Natural killer cell (primary cell): ENCODE measurements around the gene SLCO2A1. TPM values are rescaled to one million over a fixed set of nuclear protein-coding genes. Genes with fewer than 3 reads are reported as not detected.

Experiments used
- ATAC-seq, 3 donors: fragments of 150-1000 bp in 2 of 3; fragments of 200-7000 bp in 1 of 3; cut with Tn5 transposase; 1 replicate in 1 of 3; 2 replicates in 2 of 3; pipeline ENCODE4 v1.10.0; 2021; ENCODE audit warnings: mild to moderate bottlenecking in 2 of 3, moderate library complexity in 2 of 3
- DNase-seq, 2 donors: peaks; one replicate each; pipeline versions ENCODE4 v3.0.0 to v3.0.0-alpha.2; 2013 to 2021; ENCODE audit warnings: mixed read lengths in 1 of 2
- H3K27ac ChIP-seq: one replicate; pipeline ENCODE4 v1.5.1; 2013; ENCODE audit warnings: mild to moderate bottlenecking, low read length
- H3K27me3 ChIP-seq: one replicate; pipeline ENCODE4 v1.6.1; 2013; ENCODE audit warnings: low read length; ENCODE audit not compliant: control insufficient read depth, insufficient read depth
- H3K36me3 ChIP-seq: one replicate; pipeline ENCODE4 v1.6.1; 2013; ENCODE audit warnings: low read length; ENCODE audit not compliant: control insufficient read depth, insufficient read depth
- H3K4me1 ChIP-seq: one replicate; pipeline ENCODE4 v1.6.1; 2013; ENCODE audit warnings: low read length; ENCODE audit not compliant: control insufficient read depth, insufficient read depth
- H3K4me3 ChIP-seq: one replicate; pipeline ENCODE4 v1.5.1; 2013; ENCODE audit warnings: low read length
- H3K9me3 ChIP-seq: one replicate; pipeline ENCODE4 v1.6.1; 2013; ENCODE audit warnings: low read length; ENCODE audit not compliant: control insufficient read depth, insufficient read depth
- H3K27ac Mint-ChIP-seq, 2 donors: one replicate each; pipeline ENCODE4 v1.8.0; 2022; ENCODE audit warnings: mild to moderate bottlenecking in 2 of 2, mixed read lengths in 2 of 2, moderate library complexity in 1 of 2
- H3K27me3 Mint-ChIP-seq, 2 donors: one replicate each; pipeline ENCODE4 v1.8.0; 2022; ENCODE audit warnings: low read depth in 2 of 2, mixed read lengths in 2 of 2
- H3K36me3 Mint-ChIP-seq: one replicate; pipeline ENCODE4 v1.8.0; 2022; ENCODE audit warnings: mixed read lengths
- H3K4me1 Mint-ChIP-seq, 2 donors: one replicate each; pipeline ENCODE4 v1.8.0; 2022; ENCODE audit warnings: mixed read lengths in 2 of 2
- H3K4me3 Mint-ChIP-seq: one replicate; pipeline ENCODE4 v1.8.0; 2022; ENCODE audit warnings: mild to moderate bottlenecking, moderate library complexity, mixed read lengths
- H3K9me3 Mint-ChIP-seq, 2 donors: one replicate each; pipeline ENCODE4 v1.8.0; 2022; ENCODE audit warnings: mixed read lengths in 2 of 2
- WGBS: methylation state at CpG from one replicate; pipeline ENCODE4 v1.1.7; 2013; ENCODE audit warnings: missing lambda C conversion rate; ENCODE audit not compliant: insufficient coverage; 5-methylcytosine and 5-hydroxymethylcytosine counted together
- intact Hi-C: fragments of 100-400 bp; cut with micrococcal nuclease; formaldehyde crosslinking; loops from one replicate; pipeline ENCODE4 v1.14.2; 2022
- total RNA-seq, 4 donors: library from RNA; stranded (reverse); fragments of 120-200 nt in 1 of 4; gene quantifications; one replicate each; pipeline versions ENCODE4 v1.2.3 to v1.2.4, GENCODE V29; 2013 to 2022
- TF ChIP-seq, protein P1 (sequence below): fragments of 200-600 bp; IDR thresholded peaks from one replicate; pipeline ENCODE4 v1.8.0; 2022; ENCODE audit warnings: antibody characterized with exemption

The SLCO2A1 gene
- total RNA-seq, 3 donors from 2014 or later (not counting 1 experiment from before 2014, with no cell fraction given), result not detected

DNA sequence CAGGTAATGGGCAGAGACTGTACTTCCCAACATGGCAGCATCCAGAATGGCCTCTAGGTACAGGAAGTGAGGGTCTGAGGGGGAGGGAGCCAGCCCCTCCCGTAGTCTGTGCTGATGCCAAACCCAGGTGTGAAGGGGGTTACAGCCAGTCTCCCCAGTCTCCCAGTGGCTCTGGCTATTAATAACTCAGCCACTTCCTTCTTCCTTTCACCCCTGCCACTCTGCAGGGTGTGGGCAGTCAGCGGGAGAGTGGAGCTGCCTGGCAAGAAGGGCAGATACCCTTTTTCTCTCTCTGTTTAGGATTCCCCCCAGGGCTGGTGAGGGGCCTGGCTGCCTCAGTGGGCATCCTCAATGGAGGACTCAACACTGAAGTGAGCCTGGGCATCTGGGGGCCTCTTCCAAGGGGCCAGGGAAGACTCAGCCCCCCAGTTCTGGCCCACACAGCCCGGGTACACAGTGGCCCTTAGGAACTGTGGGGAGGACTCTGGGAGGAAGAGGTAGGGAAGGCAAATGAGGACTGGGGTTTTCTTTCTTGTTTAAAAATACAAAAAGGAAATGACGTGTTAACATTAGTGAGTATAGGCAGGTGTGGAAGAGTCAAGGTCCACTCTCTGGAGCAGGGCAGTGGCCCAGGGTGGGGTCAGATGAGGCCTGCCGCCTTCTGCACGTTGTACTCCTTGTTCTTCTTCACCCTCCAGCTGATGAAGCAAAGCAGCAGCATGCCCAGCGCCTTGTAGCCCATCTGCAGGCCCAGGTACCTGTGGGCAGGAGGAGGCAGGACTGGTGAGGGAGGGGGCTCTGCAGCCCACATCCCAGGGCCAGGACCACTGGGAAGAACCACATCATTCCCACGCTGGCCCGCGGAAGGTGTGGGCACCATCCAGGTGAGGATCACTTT, 95.4 kb downstream of the SLCO2A1 start:
- Histone ChIP-seq H3K27me3 (no peaks in the 10 kb centered on the region), H3K4me1 (no peaks in the 10 kb centered on the region), H3K36me3 (no peaks in the 10 kb centered on the region), H3K9me3 (no peaks in the 10 kb centered on the region), H3K27ac (no peak overlapping the region), H3K4me3 (no peak overlapping the region)
- no peaks in the 10 kb centered on the region for H3K9me3 Mint-ChIP-seq
- 62% methylated on average over 10 of the region's 10 CpGs for WGBS
- H3K27ac Mint-ChIP-seq, result no peak overlapping the region
- ATAC-seq (no peak), DNase-seq (no peak)
- no peak overlapping the region for H3K4me3 Mint-ChIP-seq
- H3K36me3 Mint-ChIP-seq, result no peaks in the 10 kb centered on the region
- H3K27me3 Mint-ChIP-seq, result peaks cover 0 to 2% of the 10 kb centered on the region in 2 donors
- no peaks in the 10 kb centered on the region for H3K4me1 Mint-ChIP-seq
- TF ChIP-seq, protein P1, sequence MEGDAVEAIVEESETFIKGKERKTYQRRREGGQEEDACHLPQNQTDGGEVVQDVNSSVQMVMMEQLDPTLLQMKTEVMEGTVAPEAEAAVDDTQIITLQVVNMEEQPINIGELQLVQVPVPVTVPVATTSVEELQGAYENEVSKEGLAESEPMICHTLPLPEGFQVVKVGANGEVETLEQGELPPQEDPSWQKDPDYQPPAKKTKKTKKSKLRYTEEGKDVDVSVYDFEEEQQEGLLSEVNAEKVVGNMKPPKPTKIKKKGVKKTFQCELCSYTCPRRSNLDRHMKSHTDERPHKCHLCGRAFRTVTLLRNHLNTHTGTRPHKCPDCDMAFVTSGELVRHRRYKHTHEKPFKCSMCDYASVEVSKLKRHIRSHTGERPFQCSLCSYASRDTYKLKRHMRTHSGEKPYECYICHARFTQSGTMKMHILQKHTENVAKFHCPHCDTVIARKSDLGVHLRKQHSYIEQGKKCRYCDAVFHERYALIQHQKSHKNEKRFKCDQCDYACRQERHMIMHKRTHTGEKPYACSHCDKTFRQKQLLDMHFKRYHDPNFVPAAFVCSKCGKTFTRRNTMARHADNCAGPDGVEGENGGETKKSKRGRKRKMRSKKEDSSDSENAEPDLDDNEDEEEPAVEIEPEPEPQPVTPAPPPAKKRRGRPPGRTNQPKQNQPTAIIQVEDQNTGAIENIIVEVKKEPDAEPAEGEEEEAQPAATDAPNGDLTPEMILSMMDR, result no peak
- intact Hi-C loops, result loop anchor here (5.0 kb wide), 1 partner anchor 538 kb away; no protein-coding TSS in a partner anchor

DNA sequence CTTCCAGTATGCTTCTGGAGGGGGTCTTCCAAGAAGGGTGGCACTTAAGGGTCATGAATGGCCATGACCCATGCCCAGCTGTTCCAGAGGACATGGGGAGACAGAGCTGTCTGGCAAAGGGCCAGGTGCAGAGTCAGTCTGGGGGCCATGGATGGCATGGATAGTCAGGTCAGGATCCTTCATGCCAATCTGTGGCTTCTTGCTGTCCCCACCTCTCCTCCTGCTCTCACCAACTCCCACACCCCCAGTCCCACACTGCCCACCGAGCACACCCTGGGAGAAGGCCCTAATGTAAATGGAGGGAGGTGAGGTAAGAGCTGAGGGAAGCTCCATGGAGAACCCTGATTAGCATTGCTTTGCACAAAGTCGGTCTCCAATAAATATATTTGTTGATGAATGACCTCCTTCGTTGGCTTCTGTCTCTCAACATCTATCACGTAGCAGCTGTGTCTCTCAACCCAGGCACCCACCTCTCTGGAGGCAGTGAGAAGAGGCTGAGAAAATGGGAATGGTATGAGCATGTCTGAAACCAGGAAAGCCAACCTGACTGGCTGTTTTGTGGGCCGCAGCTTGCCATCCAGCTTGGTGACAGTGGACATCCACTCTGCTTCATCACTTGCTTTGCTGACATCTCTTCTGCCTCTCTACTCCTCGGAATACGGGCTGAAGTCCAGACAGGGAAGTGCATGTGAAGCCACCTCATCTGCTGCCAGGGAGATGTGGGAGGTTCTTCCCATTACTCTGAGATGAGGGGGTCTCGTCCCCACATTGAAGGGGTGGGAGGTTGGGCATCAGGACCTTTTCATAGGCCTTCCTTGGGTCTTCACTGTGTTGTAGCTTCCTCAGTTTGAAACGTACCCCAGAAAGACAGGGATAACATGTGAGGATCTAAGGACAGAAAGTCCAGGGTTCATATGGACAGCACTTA, 96.4 kb downstream of the SLCO2A1 start:
- ATAC-seq, result no peak
- intact Hi-C loops, result loop anchor here (5.0 kb wide), 1 partner anchor 539 kb away; no protein-coding TSS in a partner anchor
- Histone ChIP-seq H3K27me3 (no peaks in the 10 kb centered on the region), H3K27ac (no peak overlapping the region), H3K4me1 (no peaks in the 10 kb centered on the region), H3K36me3 (no peaks in the 10 kb centered on the region), H3K4me3 (no peak overlapping the region), H3K9me3 (no peaks in the 10 kb centered on the region)
- TF ChIP-seq, protein P1, result no peak
- DNase-seq, result no peak
- Mint-ChIP-seq H3K4me1 (no peaks in the 10 kb centered on the region), H3K27me3 (peaks cover 0 to 8% of the 10 kb centered on the region in 2 donors), H3K4me3 (no peak overlapping the region), H3K36me3 (no peaks in the 10 kb centered on the region), H3K27ac (no peak overlapping the region), H3K9me3 (no peaks in the 10 kb centered on the region)
- WGBS, result 88% methylated on average over 8 of the region's 9 CpGs

DNA sequence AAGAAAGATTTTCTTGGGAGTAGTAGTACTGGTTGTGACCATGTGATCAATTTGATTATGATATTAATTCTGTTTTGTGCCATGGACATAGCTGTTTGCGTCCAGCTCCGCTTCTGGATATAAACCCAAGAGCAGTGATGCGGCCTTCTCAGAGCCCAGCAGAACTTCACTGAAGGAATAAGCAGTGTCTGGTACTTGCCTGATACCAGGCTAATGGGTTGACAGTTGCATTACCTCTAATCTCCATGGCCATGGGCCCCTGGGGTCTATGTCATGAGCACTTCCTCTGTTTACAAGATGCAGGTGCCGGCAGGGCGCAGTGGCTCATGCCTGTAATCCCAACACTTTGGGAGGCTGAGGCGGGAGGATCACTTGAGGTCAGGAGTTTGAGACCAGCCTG, 97.7 kb downstream of the SLCO2A1 start:
- Mint-ChIP-seq H3K9me3 (no peaks in the 10 kb centered on the region), H3K27me3 (peaks cover 9 to 13% of the 10 kb centered on the region in 2 donors), H3K27ac (no peak overlapping the region), H3K36me3 (no peaks in the 10 kb centered on the region), H3K4me1 (peaks cover 5 to 10% of the 10 kb centered on the region in 2 donors), H3K4me3 (no peak overlapping the region)
- no peak overlapping the region for H3K4me3 ChIP-seq
- no peaks in the 10 kb centered on the region for H3K36me3 ChIP-seq
- 91% methylated on average over 6 of the region's 6 CpGs for WGBS
- H3K4me1 ChIP-seq, result peaks cover 7% of the 10 kb centered on the region
- no peaks in the 10 kb centered on the region for H3K27me3 ChIP-seq
- TF ChIP-seq, protein P1, result no peak
- H3K9me3 ChIP-seq, result no peaks in the 10 kb centered on the region
- ATAC-seq, result no peak
- no peak for DNase-seq
- intact Hi-C loops, result loop anchor here (5.0 kb wide), 1 partner anchor 540 kb away; no protein-coding TSS in a partner anchor
- no peak overlapping the region for H3K27ac ChIP-seq
